Tibial nerve (tissue), 4 donors: ENCODE measurements around the gene CEP126. TPM values are rescaled to one million over a fixed set of nuclear protein-coding genes. Genes with fewer than 3 reads are reported as not detected.

ENCODE experiments used
- DNase-seq, 2 donors: peaks; one replicate each; pipeline ENCODE4 v3.0.0-alpha.2; 2019; ENCODE audit warnings: low spot score in 2 of 2
- H3K27ac ChIP-seq, 4 donors: fragments of 200-600 bp; sonication (generic) in 3 of 4; one replicate each; pipeline ENCODE4 v1.5.1; 2017 to 2019; ENCODE audit warnings: mild to moderate bottlenecking in 1 of 4
- H3K27me3 ChIP-seq, 2 donors: fragments of 200-600 bp; sonication (generic) in 1 of 2; one replicate each; pipeline versions ENCODE4 v1.5.1 to v1.6.0; 2017 to 2019
- H3K36me3 ChIP-seq, 3 donors: fragments of 200-600 bp; sonication (generic); one replicate each; pipeline ENCODE4 v1.5.1; 2018 to 2019
- H3K4me1 ChIP-seq, 4 donors: fragments of 200-600 bp; sonication (generic) in 3 of 4; one replicate each; pipeline ENCODE4 v1.5.1; 2017 to 2019
- H3K4me3 ChIP-seq, 4 donors: fragments of 200-600 bp; sonication (generic) in 3 of 4; one replicate each; pipeline ENCODE4 v1.5.1; 2017 to 2019; ENCODE audit warnings: mild to moderate bottlenecking in 1 of 4, moderate library complexity in 1 of 4
- H3K9me3 ChIP-seq, 4 donors: fragments of 200-600 bp; sonication (generic) in 3 of 4; one replicate each; pipeline ENCODE4 v1.5.1; 2017 to 2019
- CTCF ChIP-seq, 5 experiments: fragments of 200-600 bp in 3 of 5; fragments of 450-650 bp in 2 of 5; sonication (generic) in 3 of 5; IDR thresholded peaks; one replicate each; pipeline ENCODE4 v1.5.1; 2016 to 2019; ENCODE audit warnings: antibody characterized with exemption in 5 of 5, mild to moderate bottlenecking in 3 of 5, moderate library complexity in 2 of 5
- EP300 ChIP-seq, 2 donors: sonication (generic); formaldehyde crosslinking; IDR thresholded peaks; one replicate each; pipeline ENCODE4 v1.6.1; 2017; ENCODE audit warnings: antibody characterized with exemption in 2 of 2, mild to moderate bottlenecking in 1 of 2
- POLR2A ChIP-seq, 2 donors: fragments of 450-650 bp; IDR thresholded peaks; one replicate each; pipeline ENCODE4 v1.6.1; 2017; ENCODE audit warnings: antibody characterized with exemption in 2 of 2, mild to moderate bottlenecking in 2 of 2, moderate library complexity in 2 of 2
- WGBS, 2 donors: methylation state at CpG; one replicate each; pipeline ENCODE4 v1.1.5; 2018; 5-methylcytosine and 5-hydroxymethylcytosine counted together
- total RNA-seq, 4 donors: library from RNA; depleted of rRNA; stranded (reverse); fragments of >200 nt; gene quantifications; one replicate each; pipeline ENCODE4 v1.1.0, GENCODE V29; 2016

The CEP126 gene
- total RNA-seq, 4 donors from 2014 or later, result 6.6 to 10.7 (median 8.3) TPM

GRCh38 chr11:101996111-101996510 lies 81.3 kb downstream of the CEP126 start:
- TF ChIP-seq EP300 (IDR thresholded peaks at IDR 0.05) (no peak), CTCF (IDR thresholded peaks at IDR 0.05) (no peak), POLR2A (IDR thresholded peaks at IDR 0.05) (no peak)
- H3K27ac ChIP-seq, result no peak overlapping the region
- no peaks in the 10 kb centered on the region for H3K4me1 ChIP-seq
- peaks cover 0 to 43% (median 0%) of the 10 kb centered on the region in 3 donors for H3K36me3 ChIP-seq
- H3K27me3 ChIP-seq, result no peaks in the 10 kb centered on the region
- no peak overlapping the region for H3K4me3 ChIP-seq
- H3K9me3 ChIP-seq, result no peaks in the 10 kb centered on the region
- DNase-seq, result no peak
- 91 to 93% methylated on average over 4 of the region's 4 CpGs for WGBS, 2 donors

DNA sequence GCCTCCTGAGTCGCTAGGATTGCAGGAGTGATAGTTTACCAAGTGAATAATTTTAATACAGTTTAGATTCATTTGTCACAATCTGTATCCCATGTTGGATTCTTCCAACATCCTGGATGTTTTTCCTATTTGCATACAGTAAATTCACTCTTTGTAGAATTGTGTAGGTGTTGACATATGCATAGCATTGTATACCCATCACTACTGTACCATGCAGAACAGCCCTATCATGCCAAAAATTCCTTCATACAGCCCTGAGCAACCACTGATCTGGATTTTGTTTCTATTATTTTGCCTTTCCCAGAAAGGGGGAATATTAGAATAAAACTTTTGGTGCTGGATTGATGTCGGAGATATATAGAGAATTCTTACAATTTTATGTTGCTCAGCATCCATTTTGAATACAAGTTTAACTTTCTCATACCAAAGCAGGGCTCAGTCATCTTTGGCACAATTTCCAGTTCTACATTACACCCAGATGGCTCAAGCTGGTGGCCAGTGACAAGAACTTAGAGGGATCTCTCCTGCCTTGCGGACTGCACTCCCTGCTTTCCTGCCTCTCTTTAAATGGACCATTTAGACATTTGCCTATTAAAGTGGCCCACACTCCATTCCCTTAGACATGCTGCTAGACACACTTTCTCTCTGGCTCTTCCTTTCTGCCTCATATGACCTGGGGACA lies 87.0 kb downstream of the CEP126 start:
- TF ChIP-seq POLR2A (IDR thresholded peaks at IDR 0.05) (no peak), CTCF (IDR thresholded peaks at IDR 0.05) (no peak), EP300 (IDR thresholded peaks at IDR 0.05) (no peak)
- H3K27ac ChIP-seq, result no peak overlapping the region
- no peak overlapping the region for H3K4me3 ChIP-seq
- H3K9me3 ChIP-seq, result no peaks in the 10 kb centered on the region
- no peak for DNase-seq
- no peaks in the 10 kb centered on the region for H3K27me3 ChIP-seq
- no peaks in the 10 kb centered on the region for H3K4me1 ChIP-seq
- 92 to 94% methylated on average over 3 of the region's 3 CpGs for WGBS, 2 donors
- H3K36me3 ChIP-seq, result peaks cover 0 to 30% (median 0%) of the 10 kb centered on the region in 3 donors

DNA sequence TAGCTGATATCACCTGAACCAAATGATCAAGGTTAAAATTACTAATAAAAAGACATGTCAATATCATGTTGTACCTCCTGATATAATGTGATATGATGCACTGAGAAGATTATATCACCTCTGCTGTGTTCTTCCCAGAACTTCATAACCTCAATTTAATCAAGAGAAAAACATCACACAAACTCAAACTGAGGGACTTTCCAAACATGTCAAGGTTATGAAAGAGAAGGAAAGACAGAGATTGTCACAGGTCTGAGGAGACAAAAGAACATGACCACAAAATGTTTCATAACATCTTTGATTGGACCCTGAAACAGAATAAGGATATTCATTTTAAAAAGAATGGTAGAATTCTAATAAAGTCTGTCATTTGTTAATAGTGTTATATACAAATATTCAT lies 89.4 kb downstream of the CEP126 start:
- no peaks in the 10 kb centered on the region for H3K9me3 ChIP-seq
- DNase-seq, result no peak
- H3K4me3 ChIP-seq, result no peak overlapping the region
- no peaks in the 10 kb centered on the region for H3K27me3 ChIP-seq
- TF ChIP-seq POLR2A (IDR thresholded peaks at IDR 0.05) (no peak), EP300 (IDR thresholded peaks at IDR 0.05) (no peak), CTCF (IDR thresholded peaks at IDR 0.05) (no peak)
- H3K4me1 ChIP-seq, result peaks cover 0 to 7% (median 0%) of the 10 kb centered on the region in 4 donors
- peaks cover 0 to 13% (median 0%) of the 10 kb centered on the region in 3 donors for H3K36me3 ChIP-seq
- H3K27ac ChIP-seq, result no peak overlapping the region

DNA sequence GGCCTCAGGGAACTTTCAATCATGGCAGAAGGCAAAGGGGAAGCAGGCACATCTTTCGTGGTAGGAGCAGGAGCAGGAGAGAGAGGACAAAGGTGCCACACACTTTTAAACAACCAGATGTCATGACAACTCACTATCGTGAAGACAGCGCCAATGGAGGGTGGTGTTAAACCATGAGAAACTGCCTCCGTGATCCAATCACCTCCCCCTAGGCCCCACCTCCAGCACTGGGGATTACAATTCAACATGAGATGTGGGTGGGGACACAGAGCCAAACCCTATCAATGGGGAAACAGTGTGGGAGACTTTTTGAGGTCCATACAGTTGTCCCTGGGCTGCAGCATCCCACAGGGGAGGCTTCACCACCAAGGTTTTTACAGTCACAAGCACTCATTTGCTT lies 90.5 kb downstream of the CEP126 start:
- 75 to 82% methylated on average over 4 of the region's 4 CpGs for WGBS, 2 donors
- H3K36me3 ChIP-seq, result peaks cover 0 to 6% (median 0%) of the 10 kb centered on the region in 3 donors
- DNase-seq, result no peak

More for the DNA sequence above, 90.5 kb downstream of the CEP126 start:
- Histone ChIP-seq H3K27me3 (no peaks in the 10 kb centered on the region), H3K4me3 (no peak overlapping the region), H3K4me1 (peaks cover 0 to 7% (median 0%) of the 10 kb centered on the region in 4 donors), H3K9me3 (no peaks in the 10 kb centered on the region), H3K27ac (no peak overlapping the region)
- TF ChIP-seq POLR2A (IDR thresholded peaks at IDR 0.05) (no peak), CTCF (IDR thresholded peaks at IDR 0.05) (no peak), EP300 (IDR thresholded peaks at IDR 0.05) (no peak)
